GM23248 (cell line): ENCODE measurements around the gene GABPB2. TPM values are rescaled to one million over a fixed set of nuclear protein-coding genes. Genes with fewer than 3 reads are reported as not detected.
"Not testable (repeated sequence)": the region's sequence is repeated elsewhere in the genome, so short reads cannot be mapped to it uniquely, and the experiment has no call there.

Experiments
- DNase-seq: peaks from one replicate; pipeline ENCODE4 v3.0.0-alpha.2; 2015
- H2AFZ ChIP-seq: fragments of 200-600 bp; sonication (generic); 2 replicates; pipeline ENCODE4 v1.6.1; 2016; ENCODE audit warnings: antibody characterized with exemption
- H3F3A ChIP-seq: fragments of 200-600 bp; sonication (generic); 2 replicates; pipeline ENCODE4 v1.6.1; 2016; ENCODE audit warnings: mild to moderate bottlenecking, antibody characterized with exemption, mixed run types; ENCODE audit not compliant: insufficient read depth
- H3K27ac ChIP-seq: fragments of 200-600 bp; sonication (generic); 2 replicates; pipeline ENCODE4 v1.5.1; 2016; ENCODE audit warnings: mild to moderate bottlenecking
- H3K27me3 ChIP-seq: fragments of 200-600 bp; sonication (generic); replicated peaks from 2 replicates; pipeline ENCODE4 v1.6.1; 2016; ENCODE audit warnings: mild to moderate bottlenecking; ENCODE audit not compliant: insufficient read depth
- H3K36me3 ChIP-seq: fragments of 200-600 bp; sonication (generic); 2 replicates; pipeline ENCODE4 v1.6.1; 2016; ENCODE audit warnings: low read depth, mild to moderate bottlenecking
- H3K4me1 ChIP-seq: fragments of 200-600 bp; sonication (generic); 2 replicates; pipeline ENCODE4 v1.6.1; 2016; ENCODE audit warnings: mild to moderate bottlenecking; ENCODE audit not compliant: insufficient read depth
- H3K4me2 ChIP-seq: fragments of 200-600 bp; sonication (generic); one replicate; pipeline ENCODE4 v1.6.1; 2016; ENCODE audit warnings: mild to moderate bottlenecking; ENCODE audit not compliant: unreplicated experiment
- H3K4me3 ChIP-seq: fragments of 200-600 bp; sonication (generic); 2 replicates; pipeline ENCODE4 v1.5.1; 2016; ENCODE audit warnings: mild to moderate bottlenecking
- H3K79me2 ChIP-seq: fragments of 200-600 bp; sonication (generic); 2 replicates; pipeline ENCODE4 v1.6.1; 2016; ENCODE audit warnings: mild to moderate bottlenecking; ENCODE audit not compliant: insufficient read depth
- H3K9ac ChIP-seq: fragments of 200-600 bp; sonication (generic); 2 replicates; pipeline ENCODE4 v1.6.1; 2016; ENCODE audit warnings: mild to moderate bottlenecking
- H3K9me2 ChIP-seq: fragments of 200-600 bp; sonication (generic); 2 replicates; pipeline ENCODE4 v1.6.1; 2016; ENCODE audit warnings: mixed run types, mild to moderate bottlenecking, moderate library complexity; ENCODE audit not compliant: insufficient read depth
- H3K9me3 ChIP-seq: fragments of 200-600 bp; sonication (generic); one replicate; pipeline ENCODE4 v1.6.1; 2017; ENCODE audit warnings: low read depth
- H4K20me1 ChIP-seq: fragments of 200-600 bp; sonication (generic); 2 replicates; pipeline ENCODE4 v1.6.0; 2016; ENCODE audit not compliant: insufficient read depth
- EZH2 ChIP-seq: fragments of 200-600 bp; sonication (generic); IDR thresholded peaks from 2 replicates; pipeline ENCODE4 v1.6.1; 2018; ENCODE audit warnings: antibody characterized with exemption, mild to moderate bottlenecking; ENCODE audit not compliant: insufficient read depth, poor library complexity, severe bottlenecking
- EZH2phosphoT487 ChIP-seq: fragments of 200-600 bp; sonication (generic); IDR thresholded peaks from 2 replicates; pipeline ENCODE4 v1.6.1; 2018; ENCODE audit warnings: antibody characterized with exemption, moderate library complexity, mild to moderate bottlenecking, low read depth; ENCODE audit not compliant: insufficient read depth
- WGBS, 2 experiments: methylation state at CpG; one replicate each; pipeline ENCODE4 v1.1.6; 2015 to 2017; ENCODE audit warnings: low lambda C conversion rate in 2 of 2, low coverage in 1 of 2; ENCODE audit errors: missing lambda C conversion rate in 2 of 2; 5-methylcytosine and 5-hydroxymethylcytosine counted together
- in situ Hi-C: fragments of 300-500 bp; cut with MboI; formaldehyde crosslinking; loops from 2 replicates; pipeline ENCODE4 v1.15.0; 2020
- polyA plus RNA-seq: library from polyadenylated mRNA; unstranded; fragments of >200 nt; fragmentation: Nextera tagmentation; extraction: Ambion mirVana; gene quantifications from 2 replicates; pipeline ENCODE4 v1.2.1, GENCODE V29; 2016
- total RNA-seq: library from RNA; depleted of rRNA; stranded (reverse); fragments of >200 nt; shearing (Covaris generic); gene quantifications from 2 replicates; pipeline ENCODE4 v1.2.3, GENCODE V29; 2014

Gene GABPB2
- total and polyA plus RNA-seq, 2 experiments from 2014 or later: 7.4 to 14.7 TPM

GRCh38 chr1:151085953-151086559 lies 15.5 kb downstream of the GABPB2 start:
- no peak overlapping the region for H3K4me3 ChIP-seq
- H3K27ac ChIP-seq: no peak overlapping the region
- no peak for DNase-seq
- no peaks in the 10 kb centered on the region for H3K27me3 ChIP-seq
- no peaks in the 10 kb centered on the region for H3K9me3 ChIP-seq
- no peak for TF ChIP-seq EZH2
- no peak for TF ChIP-seq EZH2phosphoT487
- no peak overlapping the region for H2AFZ ChIP-seq
- in situ Hi-C loops: no loop called here
- H3K4me1 ChIP-seq: no peaks in the 10 kb centered on the region
- H4K20me1 ChIP-seq: no peaks in the 10 kb centered on the region
- 83 to 84% methylated on average over 4 of the region's 4 CpGs for WGBS, 2 experiments
- no peaks in the 10 kb centered on the region for H3K36me3 ChIP-seq
- no peaks in the 10 kb centered on the region for H3K9me2 ChIP-seq
- H3K79me2 ChIP-seq: no peaks in the 10 kb centered on the region
- H3F3A ChIP-seq: no peaks in the 10 kb centered on the region
- H3K9ac ChIP-seq: no peak overlapping the region
- no peak overlapping the region for H3K4me2 ChIP-seq

- H3K4me1 ChIP-seq, H3F3A ChIP-seq, H3K4me2 ChIP-seq, in situ Hi-C loops, H3K4me3 ChIP-seq, H4K20me1 ChIP-seq, H3K9ac ChIP-seq, H3K9me2 ChIP-seq, H3K27me3 ChIP-seq, H3K9me3 ChIP-seq, H3K36me3 ChIP-seq, H3K27ac ChIP-seq, H3K79me2 ChIP-seq, H2AFZ ChIP-seq: not testable (repeated sequence)
- WGBS, 2 experiments: 68 to 80% methylated on average over 6 of the region's 6 CpGs
- peak; percentile 34 for DNase-seq
Observed at GRCh38 chr1:151097426-151097825, 26.9 kb downstream of the GABPB2 start.

- peaks cover 3% of the 10 kb centered on the region; the same call in 1 of the 2 replicates for H3K36me3 ChIP-seq
- H4K20me1 ChIP-seq: no peaks in the 10 kb centered on the region
- H3K27ac ChIP-seq: no peak overlapping the region
- H3K4me1 ChIP-seq: peaks cover 5% of the 10 kb centered on the region; the same call in 1 of the 2 replicates
- H3K9me2 ChIP-seq: no peaks in the 10 kb centered on the region
- no peaks in the 10 kb centered on the region for H3K79me2 ChIP-seq
- H3K27me3 ChIP-seq: no peaks in the 10 kb centered on the region
- no peak overlapping the region for H3K9ac ChIP-seq
- TF ChIP-seq EZH2phosphoT487 (no peak), EZH2 (no peak)
- no peak for DNase-seq
- no peaks in the 10 kb centered on the region for H3F3A ChIP-seq
- WGBS, 2 experiments: 95 to 100% methylated on average over 1 of the region's 1 CpG
- no peaks in the 10 kb centered on the region for H3K9me3 ChIP-seq
- no peak overlapping the region for H3K4me2 ChIP-seq
- in situ Hi-C loops: no loop called here
- no peak overlapping the region for H3K4me3 ChIP-seq
- no peak overlapping the region for H2AFZ ChIP-seq
Observed at GRCh38 chr1:151098126-151098525, 27.6 kb downstream of the GABPB2 start.

- Histone ChIP-seq H3K36me3 (no peaks in the 10 kb centered on the region; the same call in 1 of the 2 replicates), H3F3A (no peaks in the 10 kb centered on the region), H3K27ac (no peak overlapping the region), H3K79me2 (no peaks in the 10 kb centered on the region), H3K9me3 (no peaks in the 10 kb centered on the region), H3K9ac (no peak overlapping the region), H3K4me1 (peaks cover 7% of the 10 kb centered on the region; the same call in 1 of the 2 replicates), H4K20me1 (no peaks in the 10 kb centered on the region), H3K4me2 (no peak overlapping the region), H3K4me3 (no peak overlapping the region), H2AFZ (no peak overlapping the region), H3K27me3 (no peaks in the 10 kb centered on the region), H3K9me2 (no peaks in the 10 kb centered on the region)
- no peak for TF ChIP-seq EZH2
- TF ChIP-seq EZH2phosphoT487: no peak
- in situ Hi-C loops: no loop called here
- no peak for DNase-seq
Observed at GRCh38 chr1:151104630-151105029, 34.1 kb downstream of the GABPB2 start.

GRCh38 chr1:151106894-151107293 lies 36.3 kb downstream of the GABPB2 start:
- H3K9ac ChIP-seq: no peak overlapping the region
- no peaks in the 10 kb centered on the region for H4K20me1 ChIP-seq
- H3K79me2 ChIP-seq: no peaks in the 10 kb centered on the region
- H3K36me3 ChIP-seq: no peaks in the 10 kb centered on the region; the same call in 1 of the 2 replicates
- H3K9me3 ChIP-seq: no peaks in the 10 kb centered on the region
- TF ChIP-seq EZH2: no peak
- TF ChIP-seq EZH2phosphoT487: no peak
- DNase-seq: peak; percentile 56
- in situ Hi-C loops: no loop called here
- no peaks in the 10 kb centered on the region for H3F3A ChIP-seq
- WGBS, 2 experiments: 58 to 65% methylated on average over 2 of the region's 2 CpGs
- H3K4me1 ChIP-seq: peaks cover 7% of the 10 kb centered on the region; the same call in 1 of the 2 replicates
- H3K4me3 ChIP-seq: no peak overlapping the region
- no peak overlapping the region for H3K27ac ChIP-seq
- H2AFZ ChIP-seq: 0 out of 2 replicates have a peak overlapping the region, but pooled peaks have one; percentile 14
- no peak overlapping the region for H3K4me2 ChIP-seq
- no peaks in the 10 kb centered on the region for H3K9me2 ChIP-seq
- no peaks in the 10 kb centered on the region for H3K27me3 ChIP-seq
